ENCODE data around the gene GRIN3B.

The GRIN3B gene

DNA sequence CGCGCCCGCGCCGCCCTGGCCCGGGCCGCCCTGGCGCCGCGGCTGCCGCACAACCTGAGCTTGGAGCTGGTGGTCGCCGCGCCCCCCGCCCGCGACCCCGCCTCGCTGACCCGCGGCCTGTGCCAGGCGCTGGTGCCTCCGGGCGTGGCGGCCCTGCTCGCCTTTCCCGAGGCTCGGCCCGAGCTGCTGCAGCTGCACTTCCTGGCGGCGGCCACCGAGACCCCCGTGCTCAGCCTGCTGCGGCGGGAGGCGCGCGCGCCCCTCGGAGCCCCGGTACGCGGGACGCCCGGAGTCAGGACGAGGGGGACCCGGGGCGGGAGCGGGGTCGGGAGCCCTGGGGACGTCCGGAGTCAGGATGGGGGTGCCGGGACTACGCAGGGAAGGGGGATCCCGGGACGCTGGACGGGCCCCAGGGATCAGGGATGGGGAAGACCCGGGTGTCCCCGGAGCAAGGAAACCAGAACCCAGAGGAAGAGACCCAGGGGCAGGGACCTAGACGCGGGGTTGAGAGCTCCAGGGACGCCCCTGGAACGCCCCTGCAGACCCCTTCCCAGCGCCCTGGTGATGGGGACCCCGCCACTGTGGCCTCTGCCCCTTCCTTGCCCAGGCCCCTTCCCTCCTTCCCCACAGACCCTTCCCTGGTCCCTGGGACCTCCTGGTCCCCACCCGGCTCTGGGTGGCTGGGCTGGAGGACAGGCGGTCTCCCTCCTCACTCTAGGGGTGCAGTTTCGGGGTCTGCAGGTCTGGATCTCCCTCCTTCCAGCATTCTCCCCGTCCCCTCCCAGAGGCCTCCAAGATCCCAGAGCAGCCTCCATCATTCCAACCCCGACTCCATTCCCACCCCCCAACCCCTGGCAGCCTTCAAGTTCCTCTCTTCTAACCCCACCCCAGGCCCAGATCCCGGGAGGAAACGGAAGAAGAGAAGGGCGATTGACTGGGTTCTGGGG is 645 bp downstream of the GRIN3B start:
- H3K27me3 ChIP-seq (ENCODE audit: insufficient read depth, low read length), result peaks cover 20% of the 10 kb centered on the region
- H3K9me3 ChIP-seq (ENCODE audit: low read length), result no peaks in the 10 kb centered on the region
- peaks cover 9% of the 10 kb centered on the region for H3K4me1 ChIP-seq (ENCODE audit: insufficient read depth, low read length)
- no peaks in the 10 kb centered on the region for H3K36me3 ChIP-seq (ENCODE audit: insufficient read depth, low read length)
- no peak overlapping the region for H2AFZ ChIP-seq (ENCODE audit: low read depth, low read length)
- H3K4me3 ChIP-seq (ENCODE audit: low read length), result peak overlapping the region; percentile 39

DNA sequence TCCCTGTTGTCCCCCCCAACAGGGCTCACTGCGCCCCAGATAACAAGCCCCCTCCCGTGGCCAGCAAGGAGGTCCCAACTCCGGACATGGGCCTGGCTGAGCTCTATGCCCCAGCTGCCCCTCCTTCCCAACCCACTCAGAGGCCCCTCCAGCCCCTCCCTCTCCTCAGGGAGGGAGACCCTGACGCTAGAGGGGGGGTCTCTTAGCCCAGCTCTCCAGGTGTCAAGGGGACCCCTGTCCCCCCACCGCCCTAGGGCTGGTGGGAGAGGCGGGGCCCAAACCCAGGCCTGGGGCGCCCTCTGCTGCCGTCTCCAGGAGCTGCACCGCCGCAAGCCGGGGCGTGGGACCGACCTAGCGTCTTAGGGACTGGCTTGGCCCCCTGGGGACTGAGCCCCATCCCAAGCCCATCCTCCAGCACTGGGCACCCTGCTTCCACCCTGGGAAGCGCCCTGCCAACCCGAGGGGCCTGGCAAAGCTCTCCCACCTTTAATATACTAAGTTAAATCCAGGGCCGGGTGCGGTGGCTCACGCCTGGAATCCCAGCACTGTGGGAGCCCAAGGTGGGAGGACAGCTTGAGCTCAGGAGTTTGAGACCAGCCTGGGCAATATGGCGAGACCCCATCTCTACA is 1.4 kb downstream of the GRIN3B start:
- Histone ChIP-seq H3K9me3 (ENCODE audit: low read length) (no peaks in the 10 kb centered on the region), H3K27me3 (ENCODE audit: insufficient read depth, low read length) (peaks cover 20% of the 10 kb centered on the region), H3K4me1 (ENCODE audit: insufficient read depth, low read length) (peaks cover 9% of the 10 kb centered on the region), H3K36me3 (ENCODE audit: insufficient read depth, low read length) (no peaks in the 10 kb centered on the region), H3K4me3 (ENCODE audit: low read length) (no peak overlapping the region), H2AFZ (ENCODE audit: low read depth, low read length) (no peak overlapping the region)

DNA sequence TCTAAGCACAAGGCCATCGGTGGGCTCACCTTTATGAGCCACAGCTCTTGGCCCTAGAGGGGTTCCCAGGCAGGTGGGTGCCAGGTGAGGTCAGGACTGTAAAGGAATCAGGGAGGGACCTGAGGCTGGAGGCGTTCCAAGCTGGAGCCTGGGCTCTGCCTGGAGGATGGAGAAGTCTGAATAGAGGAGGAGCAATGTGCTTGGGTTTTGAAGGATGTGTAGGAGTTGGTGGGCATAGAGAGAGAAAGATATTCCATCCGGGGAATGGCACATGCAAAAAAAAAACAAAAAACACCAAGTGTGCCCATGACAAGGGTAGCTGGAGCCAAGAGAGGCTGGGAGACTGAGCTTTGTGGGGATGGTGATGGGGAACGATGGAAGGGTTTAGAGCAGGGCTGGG is 2.4 kb downstream of the GRIN3B start:
- no peak overlapping the region for H3K4me3 ChIP-seq (ENCODE audit: low read length)
- no peak overlapping the region for H2AFZ ChIP-seq (ENCODE audit: low read depth, low read length)
- H3K27me3 ChIP-seq (ENCODE audit: insufficient read depth, low read length), result peaks cover 20% of the 10 kb centered on the region
- no peaks in the 10 kb centered on the region for H3K36me3 ChIP-seq (ENCODE audit: insufficient read depth, low read length)
- H3K9me3 ChIP-seq (ENCODE audit: low read length), result no peaks in the 10 kb centered on the region
- peaks cover 9% of the 10 kb centered on the region for H3K4me1 ChIP-seq (ENCODE audit: insufficient read depth, low read length)

DNA sequence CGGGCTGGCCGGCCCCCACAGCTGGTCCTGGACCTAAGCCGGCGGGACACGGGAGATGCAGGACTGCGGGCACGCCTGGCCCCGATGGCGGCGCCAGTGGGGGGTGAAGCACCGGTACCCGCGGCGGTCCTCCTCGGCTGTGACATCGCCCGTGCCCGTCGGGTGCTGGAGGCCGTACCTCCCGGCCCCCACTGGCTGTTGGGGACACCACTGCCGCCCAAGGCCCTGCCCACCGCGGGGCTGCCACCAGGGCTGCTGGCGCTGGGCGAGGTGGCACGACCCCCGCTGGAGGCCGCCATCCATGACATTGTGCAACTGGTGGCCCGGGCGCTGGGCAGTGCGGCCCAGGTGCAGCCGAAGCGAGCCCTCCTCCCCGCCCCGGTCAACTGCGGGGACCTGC is 3.1 kb downstream of the GRIN3B start:
- no peak overlapping the region for H2AFZ ChIP-seq (ENCODE audit: low read depth, low read length)
- H3K9me3 ChIP-seq (ENCODE audit: low read length), result no peaks in the 10 kb centered on the region
- H3K36me3 ChIP-seq (ENCODE audit: insufficient read depth, low read length), result no peaks in the 10 kb centered on the region
- H3K4me3 ChIP-seq (ENCODE audit: low read length), result no peak overlapping the region
- peaks cover 9% of the 10 kb centered on the region for H3K4me1 ChIP-seq (ENCODE audit: insufficient read depth, low read length)
- H3K27me3 ChIP-seq (ENCODE audit: insufficient read depth, low read length), result peaks cover 20% of the 10 kb centered on the region

DNA sequence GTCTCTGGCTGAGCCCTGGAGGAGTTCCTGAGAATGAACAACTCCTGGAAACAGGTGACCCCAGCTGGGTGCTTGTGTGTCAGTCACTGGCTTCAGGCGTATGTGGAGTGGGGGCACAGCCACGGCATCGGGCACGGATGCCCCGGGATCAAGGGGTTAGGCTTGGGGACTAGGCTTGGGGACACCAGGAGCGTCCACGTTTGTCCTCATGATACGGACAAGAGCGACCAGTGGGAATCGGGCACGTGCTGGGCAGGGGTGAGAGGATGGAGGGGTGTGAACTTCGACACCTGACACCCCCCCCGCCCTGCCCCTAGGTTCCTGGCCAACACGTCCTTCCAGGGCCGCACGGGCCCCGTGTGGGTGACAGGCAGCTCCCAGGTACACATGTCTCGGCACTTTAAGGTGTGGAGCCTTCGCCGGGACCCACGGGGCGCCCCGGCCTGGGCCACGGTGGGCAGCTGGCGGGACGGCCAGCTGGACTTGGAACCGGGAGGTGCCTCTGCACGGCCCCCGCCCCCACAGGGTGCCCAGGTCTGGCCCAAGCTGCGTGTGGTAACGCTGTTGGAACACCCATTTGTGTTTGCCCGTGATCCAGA is 4.1 kb downstream of the GRIN3B start:
- Histone ChIP-seq H3K4me1 (ENCODE audit: insufficient read depth, low read length) (peaks cover 9% of the 10 kb centered on the region), H3K27me3 (ENCODE audit: insufficient read depth, low read length) (peaks cover 12% of the 10 kb centered on the region), H3K4me3 (ENCODE audit: low read length) (no peak overlapping the region), H3K36me3 (ENCODE audit: insufficient read depth, low read length) (no peaks in the 10 kb centered on the region), H3K9me3 (ENCODE audit: low read length) (no peaks in the 10 kb centered on the region), H2AFZ (ENCODE audit: low read depth, low read length) (no peak overlapping the region)

DNA sequence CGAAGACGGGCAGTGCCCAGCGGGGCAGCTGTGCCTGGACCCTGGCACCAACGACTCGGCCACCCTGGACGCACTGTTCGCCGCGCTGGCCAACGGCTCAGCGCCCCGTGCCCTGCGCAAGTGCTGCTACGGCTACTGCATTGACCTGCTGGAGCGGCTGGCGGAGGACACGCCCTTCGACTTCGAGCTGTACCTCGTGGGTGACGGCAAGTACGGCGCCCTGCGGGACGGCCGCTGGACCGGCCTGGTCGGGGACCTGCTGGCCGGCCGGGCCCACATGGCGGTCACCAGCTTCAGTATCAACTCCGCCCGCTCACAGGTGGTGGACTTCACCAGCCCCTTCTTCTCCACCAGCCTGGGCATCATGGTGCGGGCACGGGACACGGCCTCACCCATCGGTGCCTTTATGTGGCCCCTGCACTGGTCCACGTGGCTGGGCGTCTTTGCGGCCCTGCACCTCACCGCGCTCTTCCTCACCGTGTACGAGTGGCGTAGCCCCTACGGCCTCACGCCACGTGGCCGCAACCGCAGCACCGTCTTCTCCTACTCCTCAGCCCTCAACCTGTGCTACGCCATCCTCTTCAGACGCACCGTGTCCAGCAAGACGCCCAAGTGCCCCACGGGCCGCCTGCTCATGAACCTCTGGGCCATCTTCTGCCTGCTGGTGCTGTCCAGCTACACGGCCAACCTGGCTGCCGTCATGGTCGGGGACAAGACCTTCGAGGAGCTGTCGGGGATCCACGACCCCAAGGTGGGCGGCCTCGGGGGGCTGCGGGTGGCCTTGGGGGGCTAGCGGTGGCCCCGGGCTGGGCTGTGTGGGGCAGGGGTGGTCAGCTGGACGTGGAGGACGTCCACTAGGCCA is 4.8 kb downstream of the GRIN3B start:
- H3K4me3 ChIP-seq (ENCODE audit: low read length), result no peak overlapping the region
- H3K9me3 ChIP-seq (ENCODE audit: low read length), result no peaks in the 10 kb centered on the region
- no peak overlapping the region for H2AFZ ChIP-seq (ENCODE audit: low read depth, low read length)
- peaks cover 10% of the 10 kb centered on the region for H3K27me3 ChIP-seq (ENCODE audit: insufficient read depth, low read length)
- peaks cover 9% of the 10 kb centered on the region for H3K4me1 ChIP-seq (ENCODE audit: insufficient read depth, low read length)
- H3K36me3 ChIP-seq (ENCODE audit: insufficient read depth, low read length), result peaks cover 6% of the 10 kb centered on the region

DNA sequence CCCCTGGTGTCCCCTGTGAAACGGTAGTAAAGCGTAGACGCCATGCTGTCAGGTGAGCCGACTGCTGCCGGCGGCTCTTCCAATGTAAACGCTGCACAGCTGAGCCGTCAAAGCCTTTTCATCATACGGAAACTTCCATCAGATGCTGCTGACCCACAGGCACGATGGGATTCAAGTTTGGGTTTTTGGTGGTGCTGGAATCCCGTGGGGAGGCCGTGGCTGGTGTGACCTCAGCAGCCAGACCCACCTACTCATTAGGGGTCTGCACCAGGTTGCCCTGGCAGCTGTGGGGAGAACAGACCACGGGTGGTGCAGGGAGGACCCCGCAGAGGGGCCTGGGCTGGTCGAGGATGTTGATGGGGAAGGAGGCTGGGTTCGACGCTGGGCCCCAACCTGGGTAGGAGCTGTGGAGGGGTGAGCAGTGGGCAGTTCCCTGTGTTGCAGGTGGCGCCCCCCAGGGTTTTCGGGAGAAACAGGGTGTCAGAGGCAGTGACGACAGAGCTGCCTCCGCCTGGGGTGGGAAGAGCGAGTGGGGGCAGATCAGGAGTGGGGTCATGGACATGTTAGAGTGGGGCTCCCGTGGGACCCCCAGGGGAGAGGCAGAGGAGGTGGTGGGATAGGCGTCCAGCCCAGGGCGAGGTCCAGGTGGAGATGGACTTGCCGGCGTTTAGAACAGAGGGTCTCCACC is 6.6 kb downstream of the GRIN3B start:
- Histone ChIP-seq H3K36me3 (ENCODE audit: insufficient read depth, low read length) (peaks cover 17% of the 10 kb centered on the region), H3K9me3 (ENCODE audit: low read length) (no peaks in the 10 kb centered on the region), H2AFZ (ENCODE audit: low read depth, low read length) (no peak overlapping the region), H3K4me1 (ENCODE audit: insufficient read depth, low read length) (no peaks in the 10 kb centered on the region), H3K4me3 (ENCODE audit: low read length) (no peak overlapping the region), H3K27me3 (ENCODE audit: insufficient read depth, low read length) (no peaks in the 10 kb centered on the region)

DNA sequence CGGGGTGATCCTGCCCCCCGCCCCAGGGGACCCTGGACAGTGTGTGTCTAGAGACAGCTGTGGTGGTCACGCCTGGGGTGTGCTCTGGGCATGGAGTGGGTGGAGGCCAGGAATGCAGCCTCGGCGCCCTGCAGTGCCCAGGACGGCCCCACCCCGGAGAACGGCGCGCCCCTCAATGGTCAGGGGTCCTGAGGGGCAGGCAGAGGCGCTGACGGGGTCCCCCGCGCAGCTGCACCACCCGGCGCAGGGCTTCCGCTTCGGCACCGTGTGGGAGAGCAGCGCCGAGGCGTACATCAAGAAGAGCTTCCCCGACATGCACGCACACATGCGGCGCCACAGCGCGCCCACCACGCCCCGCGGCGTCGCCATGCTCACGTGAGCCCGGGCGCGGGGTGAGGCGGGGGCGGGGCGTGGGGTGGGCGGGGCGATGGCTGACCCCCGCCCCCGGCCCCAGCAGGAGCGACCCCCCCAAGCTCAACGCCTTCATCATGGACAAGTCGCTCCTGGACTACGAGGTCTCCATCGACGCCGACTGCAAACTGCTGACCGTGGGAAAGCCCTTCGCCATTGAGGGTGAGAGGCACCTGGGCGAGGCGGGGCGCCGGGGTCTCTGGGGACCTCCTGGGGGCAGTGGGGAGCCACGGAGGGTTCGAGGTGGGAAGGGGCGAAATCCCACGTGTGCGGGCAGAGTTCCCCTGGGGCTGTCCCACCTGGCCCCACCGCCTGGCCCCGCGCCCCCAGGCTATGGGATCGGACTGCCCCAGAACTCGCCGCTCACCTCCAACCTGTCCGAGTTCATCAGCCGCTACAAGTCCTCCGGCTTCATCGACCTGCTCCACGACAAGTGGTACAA is 7.4 kb downstream of the GRIN3B start:
- H3K9me3 ChIP-seq (ENCODE audit: low read length), result no peaks in the 10 kb centered on the region
- no peaks in the 10 kb centered on the region for H3K4me1 ChIP-seq (ENCODE audit: insufficient read depth, low read length)
- no peak overlapping the region for H3K4me3 ChIP-seq (ENCODE audit: low read length)
- no peaks in the 10 kb centered on the region for H3K27me3 ChIP-seq (ENCODE audit: insufficient read depth, low read length)
- peaks cover 25% of the 10 kb centered on the region for H3K36me3 ChIP-seq (ENCODE audit: insufficient read depth, low read length)
- no peak overlapping the region for H2AFZ ChIP-seq (ENCODE audit: low read depth, low read length)

DNA sequence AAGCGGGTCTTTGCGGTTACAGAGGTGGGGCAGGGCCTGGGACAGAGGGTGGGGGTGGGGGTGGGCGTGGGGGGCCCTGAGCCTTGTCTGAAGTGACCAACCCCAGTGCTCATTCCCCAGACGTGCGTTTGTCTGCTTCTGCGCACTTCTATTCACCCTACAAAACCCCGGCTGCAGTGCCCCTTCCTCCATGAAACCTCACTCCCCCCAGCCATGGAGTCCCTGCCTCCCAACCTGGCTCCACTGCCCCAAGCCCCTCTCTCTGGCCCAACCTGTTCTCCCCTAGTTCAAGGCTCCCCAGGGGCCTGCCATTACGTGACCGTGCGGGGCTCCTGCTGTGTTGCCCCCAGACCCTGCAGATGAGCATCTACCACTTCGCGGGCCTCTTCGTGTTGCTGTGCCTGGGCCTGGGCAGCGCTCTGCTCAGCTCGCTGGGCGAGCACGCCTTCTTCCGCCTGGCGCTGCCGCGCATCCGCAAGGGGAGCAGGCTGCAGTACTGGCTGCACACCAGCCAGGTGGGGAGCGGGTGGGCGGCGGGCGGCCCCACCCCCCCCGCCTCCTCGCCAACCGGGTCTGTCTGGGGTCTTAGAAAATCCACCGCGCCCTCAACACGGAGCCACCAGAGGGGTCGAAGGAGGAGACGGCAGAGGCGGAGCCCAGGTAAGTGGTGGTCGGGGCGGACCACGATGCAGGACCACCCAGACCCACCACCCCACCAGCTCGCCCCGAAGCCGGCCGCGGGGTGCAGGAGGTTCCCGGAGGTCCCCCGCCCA is 8.2 kb downstream of the GRIN3B start:
- no peaks in the 10 kb centered on the region for H3K4me1 ChIP-seq (ENCODE audit: insufficient read depth, low read length)
- H3K9me3 ChIP-seq (ENCODE audit: low read length), result no peaks in the 10 kb centered on the region
- no peak overlapping the region for H3K4me3 ChIP-seq (ENCODE audit: low read length)
- H3K36me3 ChIP-seq (ENCODE audit: insufficient read depth, low read length), result peaks cover 32% of the 10 kb centered on the region
- no peaks in the 10 kb centered on the region for H3K27me3 ChIP-seq (ENCODE audit: insufficient read depth, low read length)
- no peak overlapping the region for H2AFZ ChIP-seq (ENCODE audit: low read depth, low read length)

DNA sequence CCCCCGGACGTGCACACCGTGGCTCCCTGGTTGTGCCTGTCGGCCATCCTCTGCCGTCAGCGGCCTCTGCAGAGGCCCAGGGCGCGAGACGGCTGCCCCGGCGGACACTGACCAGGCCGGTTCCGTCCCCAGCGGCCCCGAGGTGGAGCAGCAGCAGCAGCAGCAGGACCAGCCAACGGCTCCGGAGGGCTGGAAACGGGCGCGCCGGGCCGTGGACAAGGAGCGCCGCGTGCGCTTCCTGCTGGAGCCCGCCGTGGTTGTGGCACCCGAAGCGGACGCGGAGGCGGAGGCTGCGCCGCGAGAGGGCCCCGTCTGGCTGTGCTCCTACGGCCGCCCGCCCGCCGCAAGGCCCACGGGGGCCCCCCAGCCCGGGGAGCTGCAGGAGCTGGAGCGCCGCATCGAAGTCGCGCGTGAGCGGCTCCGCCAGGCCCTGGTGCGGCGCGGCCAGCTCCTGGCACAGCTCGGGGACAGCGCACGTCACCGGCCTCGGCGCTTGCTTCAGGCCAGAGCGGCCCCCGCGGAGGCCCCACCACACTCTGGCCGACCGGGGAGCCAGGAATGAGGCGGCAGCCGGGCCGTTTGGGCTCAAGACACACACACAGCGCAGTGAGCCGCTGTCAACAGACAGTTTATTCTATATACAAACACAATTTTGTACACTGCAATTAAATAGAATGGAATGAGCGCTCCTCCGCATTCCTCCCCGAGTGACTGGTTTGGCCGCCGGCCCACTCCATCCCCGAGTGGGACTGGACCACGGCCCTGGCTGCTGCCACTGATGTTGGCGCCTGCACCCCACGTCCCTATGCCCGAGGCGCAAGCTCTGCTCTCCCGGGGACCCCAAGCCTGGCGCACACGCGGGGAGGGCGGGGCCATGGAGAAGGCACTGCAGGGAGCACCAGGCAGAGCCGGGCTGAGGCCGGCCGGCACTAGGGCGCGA is 9.1 kb downstream of the GRIN3B start:
- H3K27me3 ChIP-seq (ENCODE audit: insufficient read depth, low read length), result no peaks in the 10 kb centered on the region
- H3K36me3 ChIP-seq (ENCODE audit: insufficient read depth, low read length), result peaks cover 40% of the 10 kb centered on the region
- no peak overlapping the region for H3K4me3 ChIP-seq (ENCODE audit: low read length)
- no peaks in the 10 kb centered on the region for H3K4me1 ChIP-seq (ENCODE audit: insufficient read depth, low read length)
- no peaks in the 10 kb centered on the region for H3K9me3 ChIP-seq (ENCODE audit: low read length)
- no peak overlapping the region for H2AFZ ChIP-seq (ENCODE audit: low read depth, low read length)

All from neuron (in vitro differentiated cells).